ENCODE measurements around the gene PRRT3. TPM values are rescaled to one million over a fixed set of nuclear protein-coding genes. Genes with fewer than 3 reads are reported as not detected.

The PRRT3 gene
- total RNA-seq, 2 experiments from 2014 or later, result 1.4 to 4.3 TPM

DNA sequence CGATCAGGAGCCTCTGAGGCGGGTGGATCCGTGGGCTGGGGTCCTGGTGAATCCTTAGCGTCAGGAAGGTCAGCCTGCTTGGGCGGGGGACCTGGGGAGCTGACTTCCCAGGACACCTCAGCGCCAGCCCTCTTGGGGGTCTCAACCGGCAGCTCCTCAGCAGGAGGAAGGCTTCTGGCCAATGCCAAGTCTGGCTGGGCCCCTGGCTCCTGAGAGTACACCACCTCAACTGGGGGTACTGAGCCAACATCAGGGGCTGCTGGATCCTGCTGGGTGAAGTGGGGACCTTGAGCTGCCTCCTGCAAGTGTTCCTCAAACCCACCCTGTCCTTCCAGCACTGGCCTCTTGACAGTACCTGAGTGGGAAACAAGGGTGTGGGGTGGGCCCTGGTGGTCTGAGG lies 3.1 kb downstream of the PRRT3 start:
- Histone ChIP-seq H3K4me1 (ENCODE audit: insufficient read depth, low read length, poor library complexity, severe bottlenecking) (peaks cover 12% of the 10 kb centered on the region), H3K27ac (ENCODE audit: low read depth, low read length, poor library complexity, severe bottlenecking) (no peak overlapping the region), H3K79me2 (ENCODE audit: insufficient read depth, low read depth, low read length) (no peaks in the 10 kb centered on the region), H3K9me2 (ENCODE audit: insufficient read depth, low read length) (no peaks in the 10 kb centered on the region), H2AFZ (ENCODE audit: low read length) (no peak overlapping the region), H4K20me1 (ENCODE audit: insufficient read depth, low read length) (no peaks in the 10 kb centered on the region), H3K4me2 (ENCODE audit: low read length) (no peak overlapping the region), H3K36me3 (ENCODE audit: insufficient read depth, low read length) (no peaks in the 10 kb centered on the region), H3K4me3 (ENCODE audit: low read depth, low read length, poor library complexity, severe bottlenecking) (no peak overlapping the region), H3K9me3 (ENCODE audit: low read length) (no peaks in the 10 kb centered on the region)
- CTCF ChIA-PET (ENCODE audit: unreplicated experiment), result no interaction called here
- POLR2A ChIA-PET, result no interaction called here
- DNase-seq (ENCODE audit: low spot score), result no peak
- TF ChIP-seq, protein P1, sequence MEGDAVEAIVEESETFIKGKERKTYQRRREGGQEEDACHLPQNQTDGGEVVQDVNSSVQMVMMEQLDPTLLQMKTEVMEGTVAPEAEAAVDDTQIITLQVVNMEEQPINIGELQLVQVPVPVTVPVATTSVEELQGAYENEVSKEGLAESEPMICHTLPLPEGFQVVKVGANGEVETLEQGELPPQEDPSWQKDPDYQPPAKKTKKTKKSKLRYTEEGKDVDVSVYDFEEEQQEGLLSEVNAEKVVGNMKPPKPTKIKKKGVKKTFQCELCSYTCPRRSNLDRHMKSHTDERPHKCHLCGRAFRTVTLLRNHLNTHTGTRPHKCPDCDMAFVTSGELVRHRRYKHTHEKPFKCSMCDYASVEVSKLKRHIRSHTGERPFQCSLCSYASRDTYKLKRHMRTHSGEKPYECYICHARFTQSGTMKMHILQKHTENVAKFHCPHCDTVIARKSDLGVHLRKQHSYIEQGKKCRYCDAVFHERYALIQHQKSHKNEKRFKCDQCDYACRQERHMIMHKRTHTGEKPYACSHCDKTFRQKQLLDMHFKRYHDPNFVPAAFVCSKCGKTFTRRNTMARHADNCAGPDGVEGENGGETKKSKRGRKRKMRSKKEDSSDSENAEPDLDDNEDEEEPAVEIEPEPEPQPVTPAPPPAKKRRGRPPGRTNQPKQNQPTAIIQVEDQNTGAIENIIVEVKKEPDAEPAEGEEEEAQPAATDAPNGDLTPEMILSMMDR (conservative IDR thresholded peaks at IDR 0.05; ENCODE audit: low read length), result no peak
- no peak for TF ChIP-seq EZH2phosphoT487 (IDR thresholded peaks at IDR 0.05; ENCODE audit: borderline replicate concordance, low read depth, low read length)
- no TSS peak for BruUV-seq (replicated peaks)
- intact Hi-C loops (cut with micrococcal nuclease; ENCODE audit: unreplicated experiment), result no loop called here

DNA sequence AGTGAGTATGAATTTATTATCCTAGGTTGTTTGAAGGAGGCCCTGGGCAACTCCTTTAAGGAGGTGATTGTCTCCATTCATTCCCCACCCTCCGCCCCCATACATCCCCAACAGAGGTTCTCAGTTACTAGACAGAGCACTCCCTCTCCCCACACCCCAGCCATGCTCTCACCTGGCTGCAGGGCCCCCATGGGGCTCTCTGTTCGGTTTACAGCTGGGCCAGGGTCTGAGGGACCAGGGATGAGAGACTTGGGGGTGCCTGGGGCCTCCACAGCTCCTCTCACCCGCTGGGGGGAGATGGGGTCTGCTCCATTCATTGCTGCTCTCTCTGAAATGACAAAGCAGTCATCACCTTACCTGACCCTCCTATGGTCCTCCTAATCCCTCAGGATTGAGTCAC lies 3.6 kb downstream of the PRRT3 start:
- no peaks in the 10 kb centered on the region for H3K36me3 ChIP-seq (ENCODE audit: insufficient read depth, low read length)
- H3K4me1 ChIP-seq (ENCODE audit: insufficient read depth, low read length, poor library complexity, severe bottlenecking), result peaks cover 12% of the 10 kb centered on the region
- no peak overlapping the region for H3K4me3 ChIP-seq (ENCODE audit: low read depth, low read length, poor library complexity, severe bottlenecking)
- no TSS peak for BruUV-seq (replicated peaks)
- H3K4me2 ChIP-seq (ENCODE audit: low read length), result no peak overlapping the region
- no peak overlapping the region for H2AFZ ChIP-seq (ENCODE audit: low read length)
- no peaks in the 10 kb centered on the region for H3K9me2 ChIP-seq (ENCODE audit: insufficient read depth, low read length)
- no peaks in the 10 kb centered on the region for H3K79me2 ChIP-seq (ENCODE audit: insufficient read depth, low read depth, low read length)
- no peaks in the 10 kb centered on the region for H3K9me3 ChIP-seq (ENCODE audit: low read length)
- TF ChIP-seq, protein P1 (conservative IDR thresholded peaks at IDR 0.05; ENCODE audit: low read length), result no peak
- no peak for TF ChIP-seq EZH2phosphoT487 (IDR thresholded peaks at IDR 0.05; ENCODE audit: borderline replicate concordance, low read depth, low read length)
- no peak overlapping the region for H3K27ac ChIP-seq (ENCODE audit: low read depth, low read length, poor library complexity, severe bottlenecking)
- CTCF ChIA-PET (ENCODE audit: unreplicated experiment), result no interaction called here
- no peak for DNase-seq (ENCODE audit: low spot score)
- intact Hi-C loops (cut with micrococcal nuclease; ENCODE audit: unreplicated experiment), result no loop called here
- no peaks in the 10 kb centered on the region for H4K20me1 ChIP-seq (ENCODE audit: insufficient read depth, low read length)
- POLR2A ChIA-PET, result no interaction called here

DNA sequence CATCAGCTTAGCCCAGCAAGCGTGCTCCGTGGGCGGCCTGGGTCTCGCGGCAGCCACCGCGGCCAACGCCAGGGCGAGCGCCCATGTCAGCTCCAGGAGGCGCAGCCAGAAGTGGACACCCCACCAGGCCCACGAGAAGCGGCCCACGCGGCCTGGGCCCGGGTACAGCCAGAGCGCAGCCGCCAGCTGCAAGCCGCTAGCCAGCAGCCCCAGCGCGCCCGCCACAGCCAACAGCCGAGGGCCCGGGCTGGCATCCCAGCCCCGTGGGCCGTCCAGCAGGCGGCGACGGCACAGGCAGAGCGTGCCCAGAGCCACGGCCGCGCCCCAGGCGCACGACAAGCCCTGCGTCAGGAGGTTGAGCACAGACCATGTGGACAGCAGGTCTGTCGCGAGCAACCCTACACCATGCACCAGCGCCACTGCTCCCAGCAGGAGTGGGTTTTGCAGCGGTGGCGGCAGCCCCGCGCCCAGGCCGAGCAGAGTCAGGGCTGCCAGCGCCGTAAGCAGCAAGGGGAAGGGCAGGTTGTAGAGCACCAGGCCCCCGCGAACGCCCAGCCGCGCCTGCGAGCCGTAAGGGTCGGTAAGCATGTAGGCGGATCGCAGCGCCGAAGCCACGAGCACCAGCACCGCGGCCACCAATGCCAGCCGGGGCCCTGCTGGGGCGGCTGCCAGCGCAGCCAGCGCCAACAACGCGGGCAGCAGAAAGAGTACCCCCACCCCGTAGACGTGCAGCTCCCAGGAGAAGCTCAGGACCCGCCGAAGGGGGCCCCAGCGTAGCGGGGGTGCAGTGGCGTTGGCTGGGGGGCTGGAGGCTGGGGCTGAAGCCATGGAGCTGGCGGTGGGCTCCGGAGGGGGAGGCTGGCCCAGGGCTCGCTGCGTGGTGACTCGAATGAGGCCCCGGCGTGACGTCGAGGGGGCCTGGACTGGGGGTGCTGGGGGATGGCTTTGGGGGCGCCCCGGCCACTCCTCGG lies 4.9 kb downstream of the PRRT3 start:
- no peaks in the 10 kb centered on the region for H4K20me1 ChIP-seq (ENCODE audit: insufficient read depth, low read length)
- BruUV-seq (replicated peaks), result no TSS peak
- H2AFZ ChIP-seq (ENCODE audit: low read length), result no peak overlapping the region
- no peaks in the 10 kb centered on the region for H3K9me3 ChIP-seq (ENCODE audit: low read length)
- TF ChIP-seq, protein P1 (conservative IDR thresholded peaks at IDR 0.05; ENCODE audit: low read length), result no peak
- no peak for TF ChIP-seq EZH2phosphoT487 (IDR thresholded peaks at IDR 0.05; ENCODE audit: borderline replicate concordance, low read depth, low read length)
- no peak overlapping the region for H3K4me2 ChIP-seq (ENCODE audit: low read length)
- H3K4me1 ChIP-seq (ENCODE audit: insufficient read depth, low read length, poor library complexity, severe bottlenecking), result peaks cover 12% of the 10 kb centered on the region
- no peak overlapping the region for H3K4me3 ChIP-seq (ENCODE audit: low read depth, low read length, poor library complexity, severe bottlenecking)
- DNase-seq (ENCODE audit: low spot score), result no peak
- no peaks in the 10 kb centered on the region for H3K9me2 ChIP-seq (ENCODE audit: insufficient read depth, low read length)
- CTCF ChIA-PET (ENCODE audit: unreplicated experiment), result no interaction called here
- no peak overlapping the region for H3K27ac ChIP-seq (ENCODE audit: low read depth, low read length, poor library complexity, severe bottlenecking)
- POLR2A ChIA-PET, result interaction anchor here (0.5 kb wide), 1 partner anchor 23 kb away, joined by 7 read pairs; no protein-coding TSS in a partner anchor
- H3K36me3 ChIP-seq (ENCODE audit: insufficient read depth, low read length), result no peaks in the 10 kb centered on the region
- intact Hi-C loops (cut with micrococcal nuclease; ENCODE audit: unreplicated experiment), result no loop called here
- H3K79me2 ChIP-seq (ENCODE audit: insufficient read depth, low read depth, low read length), result no peaks in the 10 kb centered on the region

Measured in OCI-LY7 (cell line).